Fibroblast of pulmonary artery (primary cell): ENCODE results near the gene MAN2C1.
A peak's percentile ranks its signal among the peaks of the same experiment; 100 is the strongest.

Source experiments
- DNase-seq: peaks from one replicate; pipeline ENCODE4 v3.0.0-alpha.2; 2010; ENCODE audit warnings: low read depth
- H3K4me3 ChIP-seq: replicated peaks from 2 replicates; pipeline ENCODE4 v1.5.1; 2011; ENCODE audit warnings: low read depth, mild to moderate bottlenecking, control low read depth, low read length, moderate library complexity
- TF ChIP-seq, protein P1 (sequence below): IDR thresholded peaks from 2 replicates; pipeline ENCODE4 v1.5.1; 2011; ENCODE audit warnings: mild to moderate bottlenecking, control low read depth, low read length, inconsistent platforms; ENCODE audit errors: missing control alignments

Gene MAN2C1

DNA sequence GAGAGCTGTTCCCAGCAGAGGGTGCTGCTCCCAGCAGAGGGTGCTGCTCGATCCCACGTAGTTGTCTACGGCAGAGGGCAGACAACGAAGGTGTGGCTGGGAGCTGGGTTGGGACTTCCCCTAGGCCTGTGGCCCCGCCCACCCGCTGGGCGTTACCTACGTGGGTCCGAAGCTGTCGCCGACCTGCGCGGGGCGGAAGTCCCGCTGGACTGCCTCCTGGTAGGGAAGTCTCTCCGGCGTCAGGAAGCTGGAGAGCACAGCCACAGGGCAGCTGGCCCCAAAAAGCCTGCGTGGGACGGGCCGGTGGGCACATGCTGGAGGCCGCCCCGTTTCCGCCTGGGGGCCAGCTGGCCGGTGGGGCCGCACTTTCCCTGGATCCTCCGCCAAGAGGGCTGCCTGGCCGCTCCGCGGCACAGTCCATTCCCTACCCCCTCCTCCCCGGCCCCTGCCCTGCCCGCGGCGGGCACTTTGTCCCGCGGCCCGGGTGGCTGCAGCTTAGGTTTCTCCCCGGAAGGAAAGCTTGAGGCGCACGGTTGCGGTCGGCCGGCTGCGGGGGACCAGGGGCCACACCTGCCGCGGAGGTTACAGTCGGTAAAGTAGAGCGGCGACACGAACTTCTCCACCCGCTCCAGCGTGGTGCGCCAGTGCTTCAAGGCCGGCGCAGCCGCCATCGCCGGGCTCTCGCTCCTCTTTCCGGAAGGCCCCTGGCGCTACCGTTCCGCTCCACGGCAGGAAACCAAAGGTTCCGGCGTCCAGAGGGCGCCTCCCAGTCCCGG is at the start of gene MAN2C1:
Gene MAN2C1, minus strand, starts transcription at position 695 of the 776 bp plus-strand sequence. Its CDS starts 24 bp downstream, at position 671.
- peak; percentile 95 for DNase-seq
- H3K4me3 ChIP-seq, result peak within 1 kb of the TSS; percentile 87
- TF ChIP-seq, protein P1, sequence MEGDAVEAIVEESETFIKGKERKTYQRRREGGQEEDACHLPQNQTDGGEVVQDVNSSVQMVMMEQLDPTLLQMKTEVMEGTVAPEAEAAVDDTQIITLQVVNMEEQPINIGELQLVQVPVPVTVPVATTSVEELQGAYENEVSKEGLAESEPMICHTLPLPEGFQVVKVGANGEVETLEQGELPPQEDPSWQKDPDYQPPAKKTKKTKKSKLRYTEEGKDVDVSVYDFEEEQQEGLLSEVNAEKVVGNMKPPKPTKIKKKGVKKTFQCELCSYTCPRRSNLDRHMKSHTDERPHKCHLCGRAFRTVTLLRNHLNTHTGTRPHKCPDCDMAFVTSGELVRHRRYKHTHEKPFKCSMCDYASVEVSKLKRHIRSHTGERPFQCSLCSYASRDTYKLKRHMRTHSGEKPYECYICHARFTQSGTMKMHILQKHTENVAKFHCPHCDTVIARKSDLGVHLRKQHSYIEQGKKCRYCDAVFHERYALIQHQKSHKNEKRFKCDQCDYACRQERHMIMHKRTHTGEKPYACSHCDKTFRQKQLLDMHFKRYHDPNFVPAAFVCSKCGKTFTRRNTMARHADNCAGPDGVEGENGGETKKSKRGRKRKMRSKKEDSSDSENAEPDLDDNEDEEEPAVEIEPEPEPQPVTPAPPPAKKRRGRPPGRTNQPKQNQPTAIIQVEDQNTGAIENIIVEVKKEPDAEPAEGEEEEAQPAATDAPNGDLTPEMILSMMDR, result peak; percentile 79

DNA sequence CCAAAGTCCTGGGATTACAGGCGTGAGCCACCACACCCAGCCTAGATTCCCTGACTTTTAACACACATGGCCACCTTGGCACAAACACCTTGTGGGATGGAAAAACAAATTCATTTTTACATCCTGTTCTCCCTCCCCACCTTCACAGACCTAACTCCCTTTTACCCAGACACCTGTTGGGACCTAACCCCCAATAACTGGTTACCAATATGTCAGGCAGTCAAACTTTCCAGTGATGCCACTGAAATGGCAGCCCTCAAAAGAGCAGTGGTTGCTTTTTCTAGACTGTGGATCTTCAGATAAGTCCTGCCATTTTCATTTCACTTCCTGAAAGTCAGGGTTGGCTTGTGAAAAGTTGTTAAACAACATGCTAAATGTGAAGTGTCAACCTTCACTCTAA is 48.2 kb upstream of the MAN2C1 start:
- H3K4me3 ChIP-seq, result no peak overlapping the region
- TF ChIP-seq, protein P1, result no peak
- no peak for DNase-seq

DNA sequence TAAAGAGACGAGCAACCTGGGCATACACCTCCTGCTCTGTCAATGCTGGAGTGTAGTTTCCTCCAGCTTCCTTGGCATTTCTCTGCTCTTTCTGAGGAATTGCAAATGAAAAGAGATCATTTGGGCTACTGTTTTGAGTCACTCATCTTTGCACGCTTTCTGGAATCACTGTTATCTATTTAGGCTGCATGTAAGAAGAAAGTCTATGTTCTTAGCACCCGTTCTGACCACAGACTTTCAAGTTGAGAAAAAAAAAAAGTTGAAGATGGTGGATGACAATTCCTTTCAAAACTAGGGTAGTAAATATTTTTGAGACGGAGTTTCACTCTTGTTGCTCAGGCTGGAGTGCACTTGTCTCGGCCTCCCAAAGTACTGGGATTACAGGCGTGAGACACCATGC is 41.8 kb upstream of the MAN2C1 start:
- no peak for DNase-seq
- TF ChIP-seq, protein P1, result no peak
- no peak overlapping the region for H3K4me3 ChIP-seq

DNA sequence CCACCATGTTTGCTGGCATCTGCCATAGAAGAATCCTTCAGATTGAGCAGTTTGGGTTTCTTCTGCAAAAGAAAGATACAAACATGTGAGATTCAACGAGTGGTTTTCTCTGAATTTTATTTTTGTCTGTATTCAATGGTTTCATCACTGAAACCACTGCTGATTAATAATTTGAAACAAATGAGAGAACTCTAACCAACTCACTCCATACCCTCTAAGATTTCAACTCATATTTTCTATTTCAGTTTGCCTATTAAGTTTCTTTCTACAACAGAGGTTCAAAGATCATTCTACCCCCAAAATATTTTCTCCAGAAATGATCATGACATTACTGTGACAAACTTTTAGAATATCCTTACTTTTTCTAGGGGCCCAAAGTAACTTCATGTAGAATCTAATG is 38.7 kb upstream of the MAN2C1 start:
- DNase-seq, result no peak
- TF ChIP-seq, protein P1, result no peak

DNA sequence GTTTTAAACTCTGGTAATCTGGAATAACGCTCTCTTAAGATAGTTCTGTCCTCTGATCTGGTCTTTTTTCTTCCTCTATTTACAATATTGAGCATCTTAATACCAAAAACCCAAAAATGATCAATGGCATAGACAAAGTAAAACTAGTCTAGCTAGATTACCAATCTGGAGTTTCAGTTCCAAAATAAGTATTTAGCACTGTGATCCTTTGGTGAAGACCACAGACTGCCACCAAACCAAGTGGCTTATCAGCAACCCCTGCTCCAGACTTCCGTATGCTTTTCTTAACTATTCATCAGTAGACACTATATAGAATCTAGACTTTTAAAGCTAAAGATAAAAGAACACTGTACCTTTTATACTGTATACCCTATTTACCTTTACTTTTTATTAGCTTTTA is 35.5 kb upstream of the MAN2C1 start:
- no peak overlapping the region for H3K4me3 ChIP-seq
- no peak for DNase-seq
- TF ChIP-seq, protein P1, result no peak

More for the DNA sequence above, 38.7 kb upstream of the MAN2C1 start:
- H3K4me3 ChIP-seq, result no peak overlapping the region

DNA sequence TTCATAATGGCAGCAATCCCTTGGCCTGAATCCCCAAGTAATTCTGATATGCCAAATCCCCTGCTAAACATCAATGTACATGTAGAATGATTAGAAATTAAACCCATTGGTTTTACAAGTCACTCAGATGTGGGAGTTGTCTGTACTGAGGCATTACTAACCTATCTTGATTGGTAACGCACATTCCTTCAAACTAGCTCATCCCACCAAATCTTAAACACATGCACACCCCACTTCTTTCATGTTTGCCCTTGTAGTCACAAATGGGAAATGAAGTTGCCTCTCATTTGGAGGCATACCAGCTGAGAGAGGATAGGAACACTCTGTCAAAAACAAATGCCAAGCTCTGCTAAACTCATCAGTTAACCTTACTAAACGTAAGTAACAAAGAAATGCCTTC is 29.1 kb upstream of the MAN2C1 start:
- TF ChIP-seq, protein P1, result no peak
- no peak for DNase-seq
- H3K4me3 ChIP-seq, result no peak overlapping the region
